Stimulated activated CD4-positive, alpha-beta T cell treated with anti-CD3 and anti-CD28 coated beads, Interleukin-2, amount 100 ng/mL, for 24 hours (primary cell): Measurements from ENCODE around the gene RNF227.

Experiments used
- DNase-seq, 2 donors: peaks; one replicate each; pipeline ENCODE4 v3.0.0-alpha.2; 2020

Gene RNF227

DNA sequence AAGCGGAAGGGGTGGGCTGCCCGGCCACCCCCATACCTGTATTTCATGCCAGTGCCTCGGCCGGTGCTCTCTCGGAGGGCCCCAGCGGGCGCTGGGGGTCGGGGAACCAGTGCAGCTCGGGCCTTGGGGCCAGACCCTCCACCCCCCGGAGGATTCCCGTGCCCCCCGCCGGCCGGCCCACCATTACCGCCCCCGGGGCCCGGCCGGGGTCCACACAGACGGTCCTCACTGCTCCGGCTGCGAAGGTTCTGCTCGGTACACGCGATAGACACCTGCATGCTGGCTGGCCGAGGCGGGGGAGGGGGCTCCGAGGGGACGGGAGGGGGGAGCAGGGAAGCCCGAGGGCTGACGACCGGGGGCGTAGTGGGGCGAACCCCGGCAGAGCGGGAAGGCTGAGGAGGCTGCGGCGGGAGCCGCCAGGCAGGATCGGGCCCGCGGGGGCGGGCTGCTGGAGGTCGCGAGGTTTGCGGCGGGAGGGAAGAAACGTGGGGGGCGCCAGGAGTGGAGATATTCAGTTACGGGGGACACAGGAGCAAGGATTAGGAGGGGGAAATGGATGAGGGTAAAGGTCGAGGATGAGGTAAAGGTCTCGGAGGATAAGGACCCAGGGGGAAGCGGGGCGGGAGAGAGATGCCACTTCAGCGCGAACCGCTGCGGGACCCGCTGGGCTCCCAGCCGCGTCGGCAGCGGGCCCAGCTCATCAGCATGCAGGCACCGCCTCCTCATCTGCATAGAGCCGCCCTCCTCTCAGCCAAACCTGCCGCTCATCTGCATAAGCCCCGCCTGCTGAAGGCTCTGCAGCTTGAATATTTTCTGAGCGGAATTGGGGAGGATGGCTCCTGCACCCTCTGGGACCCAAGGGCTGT lies 13.3 kb upstream of the RNF227 start, which contains the start of gene KCNAB3:
KCNAB3 (minus strand) TSS at position 699 of the 866 bp plus-strand sequence; CDS start at position 278, 421 bp downstream.
- peak; percentile 59 to 65 for DNase-seq

DNA sequence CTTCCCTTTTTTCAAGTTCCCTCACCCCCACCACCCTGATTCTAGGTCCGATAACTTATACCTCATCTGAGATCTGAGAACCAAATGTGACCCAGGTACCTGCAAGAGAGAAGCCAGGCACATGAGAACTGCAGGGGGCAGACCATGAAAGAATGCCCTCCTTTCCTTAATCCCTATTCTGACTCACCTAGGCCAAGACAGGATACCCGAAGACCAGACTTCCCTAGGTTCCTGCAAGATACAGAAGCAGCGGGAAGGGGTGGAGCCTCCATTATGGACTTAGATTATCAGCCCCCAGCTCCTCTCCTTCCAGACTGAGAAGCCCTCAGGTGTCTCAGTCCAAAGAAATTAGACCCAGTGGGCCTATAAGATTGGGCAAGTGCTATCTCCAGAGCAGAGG lies 11.5 kb upstream of the RNF227 start:
- no peak for DNase-seq

DNA sequence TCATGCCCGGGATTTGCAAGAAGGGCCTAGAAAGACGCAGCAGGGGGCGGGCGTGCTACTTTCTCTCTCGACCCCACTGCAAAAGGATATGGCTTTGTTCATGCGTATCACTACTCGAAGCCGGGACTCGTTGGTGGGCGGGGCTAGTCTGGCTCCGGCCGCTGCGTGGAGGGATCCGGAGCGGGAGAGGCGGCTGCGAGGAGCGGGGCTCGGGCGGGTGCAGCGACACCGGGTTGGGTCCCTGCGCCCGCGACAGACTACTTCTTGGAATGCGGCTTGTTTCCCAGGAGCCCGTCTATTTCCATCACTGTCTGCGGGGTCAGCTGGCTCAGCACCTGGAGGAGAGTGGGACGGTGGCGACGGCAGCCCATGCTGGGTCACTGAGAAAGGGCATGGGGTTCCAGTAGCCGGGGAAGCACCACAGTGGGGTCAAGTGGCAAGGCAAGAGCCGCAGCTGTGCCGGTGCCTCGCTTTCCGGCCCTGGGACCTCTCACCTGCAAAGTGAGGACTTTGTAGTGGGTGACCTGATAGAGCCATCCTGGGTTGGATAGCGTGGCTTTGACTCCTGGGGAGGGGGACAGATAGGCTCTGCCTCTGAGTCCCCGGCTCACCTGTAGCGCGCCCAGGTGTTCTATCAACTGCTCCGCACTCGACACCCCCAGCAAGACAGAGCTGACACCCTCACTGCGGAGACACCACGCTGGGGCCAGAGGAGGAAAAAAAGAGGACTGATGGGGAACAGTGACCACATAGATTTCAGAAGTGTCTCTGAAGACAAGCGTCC lies 6.9 kb upstream of the RNF227 start:
- peak; percentile 83 to 84 for DNase-seq

DNA sequence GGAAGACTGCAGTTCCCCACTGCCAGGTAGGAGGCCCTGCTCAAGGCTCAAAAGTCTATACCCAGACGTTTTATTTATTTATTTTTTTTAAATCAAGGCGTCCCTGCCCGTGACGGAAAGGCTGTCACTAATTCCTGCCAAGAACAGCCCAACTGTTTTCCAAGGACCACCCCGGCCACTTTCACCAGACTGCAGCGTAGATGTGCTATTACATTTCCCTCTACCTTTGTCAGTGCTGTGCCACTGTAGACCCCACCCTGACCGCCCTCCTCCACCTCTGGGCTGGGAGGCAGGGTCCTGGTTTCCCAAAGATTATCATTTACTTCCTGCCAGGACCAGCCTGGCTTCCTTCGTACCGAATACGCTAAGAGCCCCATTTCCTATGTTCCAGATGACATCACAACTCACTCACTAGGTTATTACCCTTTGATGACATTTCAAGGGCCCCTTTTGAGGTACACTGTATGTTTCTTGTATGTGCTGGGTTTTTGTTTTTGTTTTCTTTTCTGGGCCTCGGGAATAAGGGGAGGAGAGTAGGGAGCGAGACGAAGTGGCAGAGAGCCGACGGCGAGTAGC lies 6.3 kb upstream of the RNF227 start:
- no peak for DNase-seq

DNA sequence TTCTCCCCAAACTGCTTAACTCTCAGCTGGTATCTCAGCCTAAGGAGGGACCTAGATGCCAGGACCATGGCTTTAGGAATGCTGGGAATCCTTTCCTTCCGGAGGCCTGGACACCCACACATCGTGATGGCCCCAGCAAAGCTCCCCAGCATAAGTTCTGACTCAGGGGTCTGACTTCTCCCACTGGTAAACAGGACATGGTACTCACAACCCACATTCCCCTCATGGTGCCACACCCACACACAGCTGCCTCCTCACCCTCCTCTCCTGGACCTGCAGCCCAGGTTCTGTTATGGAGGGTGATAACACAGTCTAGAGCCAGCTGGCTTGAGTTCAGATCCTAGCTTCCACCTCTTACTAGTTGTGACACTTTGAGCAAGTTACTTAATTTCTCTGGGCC lies 719 bp upstream of the RNF227 start:
- no peak for DNase-seq

DNA sequence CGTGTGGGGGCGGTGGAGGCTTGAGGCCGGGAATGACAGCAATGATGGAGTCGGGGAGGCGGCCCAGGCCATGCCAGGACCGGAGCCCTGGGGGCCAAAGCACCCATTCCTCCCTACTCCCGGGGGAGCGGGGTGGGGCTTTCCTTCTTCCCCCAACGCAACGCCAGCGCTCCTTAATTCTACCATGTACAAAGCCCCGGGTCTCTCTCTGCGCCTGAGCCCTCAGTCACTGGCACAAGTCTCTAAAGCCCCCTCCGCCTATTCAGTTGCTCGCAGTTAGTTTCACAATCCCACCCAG lies 245 bp upstream of the RNF227 start:
- no peak for DNase-seq

DNA sequence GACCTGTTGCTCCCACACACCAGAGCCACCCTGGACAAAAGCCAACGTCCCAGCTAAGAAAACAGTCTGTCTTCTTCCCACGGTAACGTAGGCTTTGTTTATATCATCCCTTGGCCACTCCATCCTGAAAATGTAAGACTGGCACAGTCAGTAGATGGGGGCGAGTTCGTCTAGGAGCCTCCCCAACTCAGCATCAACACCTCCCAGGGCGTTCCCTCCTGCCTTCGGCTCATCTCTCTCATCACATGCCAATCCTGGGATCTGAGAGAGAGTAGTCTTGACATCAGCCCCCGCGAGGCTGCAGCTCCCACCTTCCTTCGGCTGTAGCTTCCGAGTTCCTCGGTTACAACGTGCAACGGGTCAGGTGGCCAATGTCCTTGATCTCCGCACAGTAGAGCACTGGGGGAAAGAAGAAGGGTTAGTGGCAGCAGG lies 894 bp downstream of the RNF227 start:
- DNase-seq = no peak

DNA sequence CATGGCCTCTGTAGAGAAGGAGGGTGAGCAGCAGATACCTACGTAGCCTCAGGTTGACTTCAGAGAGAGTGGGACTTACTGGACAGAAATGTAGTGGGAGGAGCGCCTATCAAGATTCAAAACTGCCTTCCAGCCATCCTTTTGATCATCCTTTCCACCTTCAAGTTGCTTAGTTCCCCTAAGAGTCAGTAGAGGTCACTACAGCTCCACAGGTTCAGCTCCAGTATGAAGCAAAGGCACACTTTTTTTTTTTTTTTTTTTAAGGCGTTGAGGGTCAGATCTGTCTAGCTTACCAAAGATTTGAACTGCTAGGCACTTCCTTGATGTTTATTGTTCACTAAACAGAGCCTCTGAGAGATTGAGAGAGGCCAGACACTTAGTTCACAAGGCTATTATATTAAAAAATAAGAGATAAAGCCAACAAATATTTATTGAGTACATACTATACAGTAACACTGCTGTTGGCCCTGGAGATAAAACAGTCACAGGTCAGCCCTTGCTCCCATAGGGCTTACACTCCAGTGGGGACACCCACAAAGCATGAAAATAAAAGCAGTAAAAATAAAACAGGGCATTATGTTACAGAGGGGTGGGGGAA lies 3.1 kb downstream of the RNF227 start:
- peak in 1 of 2 donors; percentile 39 for DNase-seq

DNA sequence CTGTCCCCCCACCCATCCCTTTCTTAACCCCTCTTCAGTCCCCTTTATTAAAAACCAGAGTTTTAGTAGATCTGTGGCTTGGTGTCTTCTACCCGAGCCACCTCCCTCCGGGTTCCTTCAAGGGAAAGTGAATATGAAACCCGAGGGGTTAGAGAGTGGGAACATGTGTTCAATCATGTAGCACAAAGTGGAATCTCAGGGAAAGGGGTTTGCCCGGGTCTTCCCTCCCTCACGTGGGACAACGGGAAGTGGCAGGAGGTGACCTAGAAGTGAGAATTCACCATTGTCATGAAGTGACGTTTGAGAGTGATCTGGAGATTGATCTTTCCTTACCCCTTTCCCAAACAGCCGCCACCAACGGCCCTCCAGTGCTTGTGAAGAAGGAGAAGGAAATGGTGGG lies 5.0 kb downstream of the RNF227 start:
- no peak for DNase-seq

DNA sequence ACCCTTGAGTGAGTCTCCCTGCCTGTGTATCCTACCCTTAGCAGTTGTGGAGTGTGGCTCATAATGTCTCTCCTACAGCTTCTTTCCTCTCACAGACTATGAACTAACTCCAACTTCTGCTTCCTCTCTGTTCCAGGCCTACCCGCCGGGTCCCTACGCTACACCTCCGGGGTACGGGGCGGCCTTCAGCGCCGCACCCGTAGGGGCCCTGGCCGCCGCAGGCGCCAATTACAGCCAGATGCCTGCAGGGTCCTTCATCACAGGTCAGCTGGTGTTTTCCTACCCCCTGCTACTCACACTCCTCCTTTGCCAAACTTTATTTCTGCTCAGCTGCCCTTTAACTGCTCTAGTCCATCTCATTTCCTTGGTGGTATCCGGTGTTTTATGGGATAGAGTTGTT lies 5.4 kb downstream of the RNF227 start:
- no peak for DNase-seq

DNA sequence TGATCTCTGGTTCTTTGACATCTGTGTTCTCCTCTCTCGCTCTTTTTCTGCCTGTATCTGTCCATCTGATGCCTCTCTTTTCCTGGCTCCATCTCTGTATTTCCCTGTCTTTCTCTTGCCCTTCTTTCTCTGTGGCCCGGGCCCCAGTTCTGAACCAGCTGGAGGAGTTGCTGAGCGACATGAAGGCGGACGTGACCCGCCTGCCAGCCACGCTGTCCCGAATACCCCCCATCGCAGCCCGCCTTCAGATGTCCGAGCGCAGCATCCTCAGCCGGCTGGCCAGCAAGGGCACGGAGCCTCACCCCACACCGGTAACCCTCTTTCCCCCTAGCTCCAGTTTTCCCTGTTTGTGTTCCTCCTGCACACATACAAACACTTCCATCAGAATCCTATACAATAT lies 5.8 kb downstream of the RNF227 start:
- DNase-seq = no peak

DNA sequence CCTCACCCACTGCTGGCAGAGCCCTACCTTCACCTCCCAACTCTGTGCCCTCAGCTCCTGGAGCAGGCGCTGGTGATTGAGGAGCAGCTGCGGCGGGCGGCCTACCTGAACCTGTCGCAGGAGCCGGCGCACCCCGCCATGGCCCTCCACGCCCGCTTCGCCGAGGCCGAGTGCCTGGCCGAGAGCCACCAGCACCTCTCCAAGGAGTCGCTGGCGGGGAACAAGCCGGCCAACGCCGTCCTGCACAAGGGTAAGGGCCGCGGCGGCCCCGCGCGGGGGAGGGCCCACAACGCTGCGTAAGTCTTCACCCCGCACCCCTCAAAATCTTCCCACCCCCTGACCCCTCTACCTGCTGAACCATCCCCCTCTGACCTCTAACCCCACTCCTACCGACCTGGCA lies 7.0 kb downstream of the RNF227 start:
- no peak for DNase-seq

DNA sequence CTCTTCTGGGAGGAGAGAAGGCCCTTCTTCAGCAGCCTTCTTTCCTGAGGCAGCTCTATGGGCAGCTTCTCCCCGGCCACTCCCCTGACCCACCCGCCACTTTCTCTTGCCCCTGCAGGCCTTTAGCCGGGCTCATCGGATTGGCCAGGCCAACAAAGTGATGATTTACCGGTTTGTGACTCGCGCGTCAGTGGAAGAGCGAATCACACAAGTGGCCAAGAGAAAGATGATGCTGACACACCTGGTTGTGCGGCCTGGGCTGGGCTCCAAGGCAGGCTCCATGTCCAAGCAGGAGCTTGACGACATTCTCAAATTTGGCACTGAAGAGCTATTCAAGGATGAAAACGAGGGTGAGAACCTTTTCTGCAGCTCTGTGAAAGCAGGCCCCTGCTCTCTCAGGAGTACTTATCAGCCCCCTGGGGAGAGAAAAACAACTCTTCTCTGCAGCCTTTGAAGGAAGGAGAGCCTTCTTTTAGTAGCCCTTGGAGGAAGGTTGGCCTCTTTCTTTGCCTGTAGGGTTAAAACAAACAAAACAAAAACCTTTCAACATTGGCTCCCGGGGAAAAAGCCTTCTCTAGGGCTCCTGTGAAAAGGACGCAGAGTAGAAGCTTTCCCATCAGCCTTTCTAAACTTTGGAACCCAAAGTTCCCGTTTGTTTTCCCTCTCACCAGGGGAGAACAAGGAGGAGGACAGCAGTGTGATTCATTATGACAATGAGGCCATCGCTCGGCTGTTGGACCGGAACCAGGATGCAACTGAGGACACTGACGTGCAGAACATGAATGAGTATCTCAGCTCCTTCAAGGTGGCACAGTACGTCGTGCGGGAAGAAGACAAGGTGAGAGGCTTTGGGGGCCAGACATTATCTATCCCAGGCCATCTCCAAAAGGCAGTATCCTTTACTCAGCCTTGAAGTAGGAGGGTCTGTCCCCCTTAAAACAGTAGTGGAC lies 12.7 kb downstream of the RNF227 start:
- DNase-seq = no peak

DNA sequence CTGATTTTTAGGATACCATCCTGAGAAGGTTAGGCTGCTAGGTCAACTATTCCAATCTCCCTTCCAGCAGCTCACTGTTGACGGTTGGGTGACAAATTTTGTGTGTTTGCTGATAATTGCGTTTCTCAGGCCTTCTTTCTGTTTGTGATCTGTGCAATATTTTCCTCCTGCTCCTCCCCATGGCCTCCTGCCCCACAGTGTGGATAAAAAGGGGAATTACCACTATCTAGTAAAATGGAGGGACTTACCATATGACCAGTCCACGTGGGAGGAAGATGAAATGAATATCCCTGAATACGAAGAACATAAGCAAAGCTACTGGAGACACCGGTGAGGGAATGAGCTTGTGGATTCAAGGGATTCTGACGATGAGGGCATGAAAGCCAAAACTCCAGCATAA lies 18.3 kb downstream of the RNF227 start:
- DNase-seq = no peak

DNA sequence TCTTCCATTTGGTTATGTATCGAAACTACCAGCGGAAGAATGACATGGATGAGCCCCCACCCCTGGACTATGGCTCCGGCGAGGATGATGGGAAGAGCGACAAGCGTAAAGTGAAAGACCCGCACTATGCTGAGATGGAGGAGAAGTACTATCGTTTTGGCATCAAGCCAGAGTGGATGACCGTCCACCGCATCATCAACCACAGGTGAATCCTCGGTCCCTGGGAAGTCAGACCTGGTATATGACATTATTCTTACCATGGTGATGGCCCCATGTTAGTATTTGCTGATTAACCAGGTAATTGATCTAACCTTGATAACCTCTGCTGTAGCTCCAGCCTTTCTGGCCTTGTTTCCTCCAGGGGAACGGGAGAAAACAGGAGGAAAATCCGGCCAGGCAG lies 19.0 kb downstream of the RNF227 start:
- no peak for DNase-seq

DNA sequence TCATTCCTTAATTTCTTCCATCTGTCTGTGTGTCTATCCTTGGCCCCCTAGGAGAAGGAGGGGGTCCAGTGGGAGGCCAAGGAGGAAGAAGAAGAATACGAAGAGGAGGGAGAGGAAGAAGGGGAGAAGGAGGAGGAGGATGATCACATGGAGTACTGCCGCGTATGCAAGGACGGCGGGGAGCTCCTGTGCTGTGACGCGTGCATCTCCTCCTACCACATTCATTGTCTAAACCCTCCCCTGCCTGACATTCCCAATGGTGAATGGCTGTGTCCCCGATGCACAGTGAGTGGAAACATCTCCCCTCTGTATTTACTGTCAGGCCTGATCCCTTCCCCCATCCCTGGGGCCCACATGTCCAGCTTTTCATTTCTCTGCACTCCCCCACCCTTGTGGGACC lies 21.2 kb downstream of the RNF227 start:
- no peak for DNase-seq

DNA sequence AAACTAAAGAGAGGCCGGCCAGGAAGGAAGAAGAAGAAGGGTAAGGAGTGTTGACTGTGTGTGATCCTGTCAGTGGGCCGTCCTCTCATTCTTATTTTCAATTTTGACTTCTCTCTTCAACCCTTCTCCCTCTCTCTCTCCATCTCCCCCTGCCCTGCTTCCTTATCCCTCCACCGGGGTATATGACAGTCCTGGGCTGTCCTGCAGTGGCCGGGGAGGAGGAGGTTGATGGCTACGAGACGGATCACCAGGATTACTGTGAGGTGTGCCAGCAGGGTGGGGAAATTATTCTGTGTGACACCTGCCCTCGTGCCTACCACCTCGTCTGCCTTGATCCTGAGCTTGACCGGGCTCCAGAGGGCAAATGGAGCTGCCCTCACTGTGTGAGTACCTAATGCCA lies 21.9 kb downstream of the RNF227 start:
- no peak for DNase-seq

DNA sequence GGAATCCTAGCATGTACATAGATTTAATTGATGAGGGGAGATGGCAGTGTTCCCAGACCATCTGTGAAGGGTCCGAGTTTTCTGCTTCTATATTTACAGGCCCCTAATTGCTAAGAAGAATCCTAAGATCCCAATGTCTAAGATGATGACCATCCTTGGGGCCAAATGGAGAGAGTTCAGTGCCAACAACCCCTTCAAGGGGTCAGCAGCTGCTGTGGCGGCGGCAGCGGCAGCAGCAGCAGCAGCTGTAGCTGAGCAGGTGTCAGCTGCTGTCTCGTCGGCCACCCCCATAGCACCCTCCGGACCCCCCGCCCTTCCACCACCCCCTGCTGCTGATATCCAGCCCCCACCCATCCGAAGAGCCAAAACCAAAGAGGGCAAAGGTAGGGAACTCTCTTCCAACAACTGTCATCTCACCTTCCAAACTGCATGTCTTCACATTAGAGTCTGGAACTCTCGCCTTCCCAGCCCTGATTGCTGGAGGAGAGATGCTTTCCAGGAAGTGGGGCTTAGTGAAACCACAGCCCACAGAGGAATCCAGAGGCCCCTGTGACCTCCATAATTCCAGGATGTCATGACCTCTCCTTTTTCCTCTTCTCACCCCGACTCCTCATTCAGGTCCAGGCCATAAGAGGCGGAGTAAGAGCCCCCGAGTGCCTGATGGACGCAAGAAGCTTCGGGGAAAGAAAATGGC lies 22.8 kb downstream of the RNF227 start:
- DNase-seq = no peak

DNA sequence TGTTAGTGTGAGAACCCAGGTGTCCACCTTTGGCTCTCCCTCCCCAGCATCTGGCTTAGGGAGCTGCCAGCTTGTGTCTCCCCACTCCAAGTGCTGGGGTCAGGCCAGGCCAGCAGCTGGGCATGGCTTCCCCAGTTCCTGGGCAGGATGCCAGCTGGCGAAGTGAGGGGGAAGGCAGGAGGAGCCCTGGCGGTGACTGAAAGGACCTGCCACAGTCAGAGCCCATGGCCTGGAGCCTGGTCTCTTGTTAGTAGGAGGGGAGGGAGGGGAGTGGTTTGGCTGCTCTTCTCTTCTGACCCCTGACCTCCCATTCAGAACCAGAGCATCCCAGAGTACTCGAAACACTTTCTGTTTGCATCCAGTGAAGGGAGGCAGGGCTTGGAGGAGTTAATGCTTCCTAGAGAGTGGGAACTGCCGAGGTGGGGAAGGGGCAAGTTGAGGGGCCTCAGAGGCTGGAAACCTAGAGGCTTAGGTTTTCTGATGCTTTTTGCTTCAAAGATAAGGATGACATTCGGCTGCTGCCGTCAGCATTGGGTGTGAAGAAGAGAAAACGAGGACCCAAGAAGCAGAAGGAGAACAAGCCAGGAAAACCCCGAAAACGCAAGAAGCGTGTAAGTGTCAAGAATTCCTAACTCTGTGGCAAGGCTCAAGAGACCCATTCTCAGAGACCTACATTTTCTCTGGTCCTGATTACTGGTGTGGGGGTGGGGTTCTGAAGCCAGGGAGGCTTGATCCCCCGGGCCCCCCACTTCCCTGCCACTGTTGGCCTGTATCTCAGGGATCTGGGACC lies 26.7 kb downstream of the RNF227 start:
- peak; percentile 45 to 53 for DNase-seq

DNA sequence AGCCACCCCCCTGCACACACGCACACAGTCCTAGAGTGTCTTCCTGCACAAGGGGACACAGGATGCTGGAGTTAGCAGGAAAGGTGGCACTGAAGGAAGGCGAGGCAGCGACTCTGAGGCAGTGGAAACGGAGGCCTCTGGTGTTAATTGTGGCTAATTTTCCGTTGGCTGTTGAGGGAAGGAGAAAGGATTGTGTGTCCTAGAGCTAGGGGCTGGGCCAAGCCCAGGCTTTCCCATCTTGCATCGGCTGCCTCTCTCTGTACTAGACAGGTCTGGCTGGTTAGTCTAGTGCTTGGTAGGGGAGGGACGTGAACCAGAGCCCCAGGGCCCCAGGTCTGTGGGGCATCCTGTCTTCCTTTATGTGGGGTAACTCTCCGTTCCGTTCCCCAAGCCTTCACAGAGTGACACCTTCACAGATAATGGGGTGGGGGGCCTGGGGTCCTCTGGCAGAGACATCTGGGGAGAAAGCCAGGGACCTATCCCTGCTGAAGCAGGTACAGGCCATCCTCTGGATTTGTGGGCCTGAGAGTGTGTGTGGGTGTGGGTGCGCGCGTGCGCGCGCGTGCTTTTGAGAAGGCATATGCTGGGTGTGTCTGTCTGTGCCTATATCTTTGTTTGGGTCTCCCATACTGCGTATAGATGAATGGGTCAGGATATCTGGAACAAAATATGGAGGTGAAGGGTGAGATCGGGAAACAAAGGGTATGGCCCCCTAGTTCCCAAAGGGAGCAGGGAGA lies 27.7 kb downstream of the RNF227 start, which contains the start of gene CHD3:
CHD3 (plus strand) TSS at position 606 of the 737 bp plus-strand sequence. CDS start 212 bp downstream, outside the sequence.
- peak; percentile 67 to 73 for DNase-seq
